8988T (cell line): ENCODE measurements around the gene VPS35.

Source experiments
- DNase-seq: peaks from one replicate; pipeline ENCODE4 v3.0.0; 2011

VPS35 gene

DNA sequence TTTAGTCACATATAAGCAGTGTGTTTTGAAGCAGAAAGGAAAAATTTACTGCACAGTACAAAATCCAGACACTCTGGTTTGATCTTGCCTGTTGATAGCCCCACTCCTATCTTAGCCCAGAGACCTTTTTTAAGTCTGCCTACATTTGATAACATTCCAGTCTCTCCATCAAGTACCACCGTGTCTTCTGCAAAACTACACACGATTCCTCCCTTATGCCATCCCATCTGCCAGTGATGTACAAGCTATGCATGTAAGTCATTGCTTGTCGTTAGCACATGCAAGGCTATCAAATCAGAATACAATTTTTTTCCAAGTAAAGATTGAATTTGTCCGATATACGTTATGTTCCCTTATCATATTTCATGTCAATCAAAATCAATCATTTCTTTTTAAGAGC lies 82.7 kb downstream of the VPS35 start:
- no peak for DNase-seq
